ENCODE data around the gene NOB1. TPM values are rescaled to one million over a fixed set of nuclear protein-coding genes. Genes with fewer than 3 reads are reported as not detected.
A peak's percentile ranks its signal among the peaks of the same experiment; 100 is the strongest.

The NOB1 gene
- polyA plus RNA-seq, 1 experiment = 73.1 TPM

GRCh38 chr16:69726313-69727060, 28.2 kb downstream of the NOB1 start, which contains the start of gene NQO1:
Gene NQO1, minus strand, starts transcription at chr16:69726560. Its CDS starts 121 bp downstream, at chr16:69726439.
- peak; percentile 91 for DNase-seq (ENCODE audit: low read depth)
- ChIA-PET POLR2A (interaction anchor here (0.6 kb wide), 1 partner anchor 284 kb away, joined by 9 read pairs; no protein-coding TSS in a partner anchor), CTCF (interaction anchor here (0.8 to 1.9 kb wide), 6 partner anchors 11 to 1206 kb away, joined by 3 to 7 read pairs (median 4); partner anchors contain the start of gene NOB1)
- no peak for TF ChIP-seq CTCF (IDR thresholded peaks at IDR 0.05; ENCODE audit: insufficient read depth, low read depth, low read length)
- Histone ChIP-seq H3K4me3 (ENCODE audit: low read depth, low read length) (peak within 1 kb of the TSS; percentile 51), H3K36me3 (ENCODE audit: control insufficient read depth, insufficient read depth, low read length) (no peaks in the 10 kb centered on the region), H3K27me3 (ENCODE audit: control insufficient read depth, insufficient read depth, low read length) (no peaks in the 10 kb centered on the region)

GRCh38 chr16:69725480-69726312, 29.0 kb downstream of the NOB1 start:
- H3K4me3 ChIP-seq (ENCODE audit: low read depth, low read length) = peak overlapping the region; percentile 51
- no peak for DNase-seq (ENCODE audit: low read depth)
- ChIA-PET POLR2A (interaction anchor here (0.6 kb wide), 1 partner anchor 283 kb away, joined by 9 read pairs; no protein-coding TSS in a partner anchor), CTCF (interaction anchor here (0.8 to 2.7 kb wide), 8 partner anchors 10 to 1205 kb away, joined by 3 to 12 read pairs (median 5); partner anchors contain the start of gene NOB1)
- H3K36me3 ChIP-seq (ENCODE audit: control insufficient read depth, insufficient read depth, low read length) = peaks cover 5% of the 10 kb centered on the region; the same call in 1 of the 2 replicates
- no peak for TF ChIP-seq CTCF (IDR thresholded peaks at IDR 0.05; ENCODE audit: insufficient read depth, low read depth, low read length)
- H3K27me3 ChIP-seq (ENCODE audit: control insufficient read depth, insufficient read depth, low read length) = no peaks in the 10 kb centered on the region

GRCh38 chr16:69724981-69725479, 29.7 kb downstream of the NOB1 start:
- no peaks in the 10 kb centered on the region for H3K27me3 ChIP-seq (ENCODE audit: control insufficient read depth, insufficient read depth, low read length)
- POLR2A ChIA-PET = interaction anchor here (0.7 kb wide), 1 partner anchor 329 kb away, joined by 3 read pairs; no protein-coding TSS in a partner anchor
- peak overlapping the region; percentile 51 for H3K4me3 ChIP-seq (ENCODE audit: low read depth, low read length)
- H3K36me3 ChIP-seq (ENCODE audit: control insufficient read depth, insufficient read depth, low read length) = peaks cover 6% of the 10 kb centered on the region; the same call in 1 of the 2 replicates
- no peak for TF ChIP-seq CTCF (IDR thresholded peaks at IDR 0.05; ENCODE audit: insufficient read depth, low read depth, low read length)
- CTCF ChIA-PET = interaction anchor here (1.1 to 2.7 kb wide), 5 partner anchors 9 to 329 kb away, joined by 3 to 12 read pairs (median 6); partner anchors contain the start of gene NOB1
- no peak for DNase-seq (ENCODE audit: low read depth)

GRCh38 chr16:69724414-69724873, 30.3 kb downstream of the NOB1 start:
- POLR2A ChIA-PET = interaction anchor here (0.7 kb wide), 1 partner anchor 328 kb away, joined by 3 read pairs; no protein-coding TSS in a partner anchor
- no peak for TF ChIP-seq CTCF (IDR thresholded peaks at IDR 0.05; ENCODE audit: insufficient read depth, low read depth, low read length)
- H3K4me3 ChIP-seq (ENCODE audit: low read depth, low read length) = peak overlapping the region; percentile 51; the same call in 1 of the 2 replicates
- H3K27me3 ChIP-seq (ENCODE audit: control insufficient read depth, insufficient read depth, low read length) = no peaks in the 10 kb centered on the region
- no peak for DNase-seq (ENCODE audit: low read depth)
- peaks cover 6% of the 10 kb centered on the region; the same call in 1 of the 2 replicates for H3K36me3 ChIP-seq (ENCODE audit: control insufficient read depth, insufficient read depth, low read length)
- CTCF ChIA-PET = interaction anchor here (0.6 to 2.7 kb wide), 5 partner anchors 9 to 328 kb away, joined by 3 to 12 read pairs (median 4); partner anchors contain the start of gene NOB1

Data from BJ (cell line).